ENCODE results near the gene SPATA2L.

The SPATA2L gene

DNA sequence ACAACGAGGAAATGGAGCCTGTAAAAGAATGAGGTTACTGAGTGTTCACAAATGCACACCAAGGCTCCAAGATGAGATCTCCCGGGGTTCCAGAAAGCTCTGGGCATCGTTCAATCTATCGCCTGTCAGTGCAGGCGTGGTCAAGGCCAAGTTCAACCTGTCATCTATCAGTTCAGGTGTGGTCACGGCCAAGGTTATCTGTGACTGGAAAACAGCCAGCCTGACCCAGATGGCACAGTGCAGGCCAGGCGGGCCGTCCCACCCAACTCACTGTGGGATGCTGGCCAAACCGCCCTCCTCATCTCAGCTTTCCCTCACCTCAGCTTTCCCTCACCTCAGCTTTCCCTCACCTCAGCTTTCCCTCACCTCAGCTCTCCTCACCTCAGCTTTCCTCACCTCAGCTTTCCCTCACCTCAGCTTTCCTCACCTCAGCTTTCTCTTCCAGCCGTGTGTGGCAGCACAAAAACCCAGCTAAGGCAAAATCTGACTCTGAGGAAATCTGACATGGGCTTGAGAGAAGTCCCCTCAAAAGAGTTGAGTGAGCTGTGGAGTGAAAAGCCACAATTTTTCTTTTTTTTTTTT is 46.4 kb downstream of the SPATA2L start:
- TF ChIP-seq, protein P1, sequence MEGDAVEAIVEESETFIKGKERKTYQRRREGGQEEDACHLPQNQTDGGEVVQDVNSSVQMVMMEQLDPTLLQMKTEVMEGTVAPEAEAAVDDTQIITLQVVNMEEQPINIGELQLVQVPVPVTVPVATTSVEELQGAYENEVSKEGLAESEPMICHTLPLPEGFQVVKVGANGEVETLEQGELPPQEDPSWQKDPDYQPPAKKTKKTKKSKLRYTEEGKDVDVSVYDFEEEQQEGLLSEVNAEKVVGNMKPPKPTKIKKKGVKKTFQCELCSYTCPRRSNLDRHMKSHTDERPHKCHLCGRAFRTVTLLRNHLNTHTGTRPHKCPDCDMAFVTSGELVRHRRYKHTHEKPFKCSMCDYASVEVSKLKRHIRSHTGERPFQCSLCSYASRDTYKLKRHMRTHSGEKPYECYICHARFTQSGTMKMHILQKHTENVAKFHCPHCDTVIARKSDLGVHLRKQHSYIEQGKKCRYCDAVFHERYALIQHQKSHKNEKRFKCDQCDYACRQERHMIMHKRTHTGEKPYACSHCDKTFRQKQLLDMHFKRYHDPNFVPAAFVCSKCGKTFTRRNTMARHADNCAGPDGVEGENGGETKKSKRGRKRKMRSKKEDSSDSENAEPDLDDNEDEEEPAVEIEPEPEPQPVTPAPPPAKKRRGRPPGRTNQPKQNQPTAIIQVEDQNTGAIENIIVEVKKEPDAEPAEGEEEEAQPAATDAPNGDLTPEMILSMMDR (IDR thresholded peaks at IDR 0.05; ENCODE audit: insufficient read depth, low read length), result no peak
- TF ChIP-seq POLR2AphosphoS5 (IDR thresholded peaks at IDR 0.05; ENCODE audit: low read depth), result no peak
- no peak for TF ChIP-seq SPI1 (IDR thresholded peaks at IDR 0.05; ENCODE audit: borderline replicate concordance, low read depth)
- TF ChIP-seq, protein P2, sequence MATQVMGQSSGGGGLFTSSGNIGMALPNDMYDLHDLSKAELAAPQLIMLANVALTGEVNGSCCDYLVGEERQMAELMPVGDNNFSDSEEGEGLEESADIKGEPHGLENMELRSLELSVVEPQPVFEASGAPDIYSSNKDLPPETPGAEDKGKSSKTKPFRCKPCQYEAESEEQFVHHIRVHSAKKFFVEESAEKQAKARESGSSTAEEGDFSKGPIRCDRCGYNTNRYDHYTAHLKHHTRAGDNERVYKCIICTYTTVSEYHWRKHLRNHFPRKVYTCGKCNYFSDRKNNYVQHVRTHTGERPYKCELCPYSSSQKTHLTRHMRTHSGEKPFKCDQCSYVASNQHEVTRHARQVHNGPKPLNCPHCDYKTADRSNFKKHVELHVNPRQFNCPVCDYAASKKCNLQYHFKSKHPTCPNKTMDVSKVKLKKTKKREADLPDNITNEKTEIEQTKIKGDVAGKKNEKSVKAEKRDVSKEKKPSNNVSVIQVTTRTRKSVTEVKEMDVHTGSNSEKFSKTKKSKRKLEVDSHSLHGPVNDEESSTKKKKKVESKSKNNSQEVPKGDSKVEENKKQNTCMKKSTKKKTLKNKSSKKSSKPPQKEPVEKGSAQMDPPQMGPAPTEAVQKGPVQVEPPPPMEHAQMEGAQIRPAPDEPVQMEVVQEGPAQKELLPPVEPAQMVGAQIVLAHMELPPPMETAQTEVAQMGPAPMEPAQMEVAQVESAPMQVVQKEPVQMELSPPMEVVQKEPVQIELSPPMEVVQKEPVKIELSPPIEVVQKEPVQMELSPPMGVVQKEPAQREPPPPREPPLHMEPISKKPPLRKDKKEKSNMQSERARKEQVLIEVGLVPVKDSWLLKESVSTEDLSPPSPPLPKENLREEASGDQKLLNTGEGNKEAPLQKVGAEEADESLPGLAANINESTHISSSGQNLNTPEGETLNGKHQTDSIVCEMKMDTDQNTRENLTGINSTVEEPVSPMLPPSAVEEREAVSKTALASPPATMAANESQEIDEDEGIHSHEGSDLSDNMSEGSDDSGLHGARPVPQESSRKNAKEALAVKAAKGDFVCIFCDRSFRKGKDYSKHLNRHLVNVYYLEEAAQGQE (IDR thresholded peaks at IDR 0.05; ENCODE audit: insufficient replicate concordance, low read depth), result no peak
- TF ChIP-seq GABPA (IDR thresholded peaks at IDR 0.05; ENCODE audit: low read depth), result no peak
- Histone ChIP-seq H3K27ac (replicated peaks) (no peak overlapping the region), H3K27me3 (ENCODE audit: insufficient read depth, poor library complexity, severe bottlenecking) (no peaks in the 10 kb centered on the region), H3K4me3 (replicated peaks; ENCODE audit: insufficient read depth, low read length) (no peak overlapping the region)
- no peak for DNase-seq (ENCODE audit: low read depth in 1 of 2, low spot score in 1 of 2)

DNA sequence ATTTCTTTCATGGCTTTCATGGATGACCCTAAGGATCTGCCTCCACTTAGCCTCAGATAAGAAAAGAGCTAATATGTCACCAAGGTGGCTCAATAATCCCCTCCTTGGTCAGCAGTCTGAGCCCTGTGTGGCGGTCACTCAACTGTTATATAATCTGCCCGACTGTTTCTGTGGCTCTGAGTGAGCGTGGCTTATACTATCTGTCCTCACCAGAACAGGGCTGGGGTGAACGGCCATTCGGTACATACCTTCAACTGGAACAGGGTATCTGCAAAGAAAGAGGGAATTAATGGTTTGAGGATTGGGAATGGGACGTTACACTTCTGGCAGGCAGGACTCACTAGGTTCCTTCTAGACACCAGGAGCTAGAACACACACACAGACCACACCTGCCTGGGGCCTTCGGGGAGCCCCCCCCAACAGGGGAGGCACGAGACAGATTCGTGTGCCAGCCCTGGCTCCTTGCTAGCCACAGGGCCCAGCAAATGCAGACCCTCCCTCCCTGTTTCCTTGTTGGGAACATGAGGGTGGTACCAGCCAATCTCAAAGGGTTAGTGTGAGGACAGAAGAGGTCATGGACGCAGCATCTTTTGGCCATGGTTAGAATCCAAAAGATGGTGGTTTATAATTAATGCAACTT is 47.7 kb downstream of the SPATA2L start:
- no peaks in the 10 kb centered on the region for H3K27me3 ChIP-seq (ENCODE audit: insufficient read depth, poor library complexity, severe bottlenecking)
- no peak overlapping the region for H3K27ac ChIP-seq (replicated peaks)
- no peak for DNase-seq (ENCODE audit: low read depth in 1 of 2, low spot score in 1 of 2)
- no peak overlapping the region for H3K4me3 ChIP-seq (replicated peaks; ENCODE audit: insufficient read depth, low read length)
- TF ChIP-seq, protein P1 (IDR thresholded peaks at IDR 0.05; ENCODE audit: insufficient read depth, low read length), result no peak
- TF ChIP-seq GABPA (IDR thresholded peaks at IDR 0.05; ENCODE audit: low read depth), result no peak
- TF ChIP-seq, protein P2 (IDR thresholded peaks at IDR 0.05; ENCODE audit: insufficient replicate concordance, low read depth), result no peak

GRCh38 chr16:89651584-89651983 is 49.9 kb downstream of the SPATA2L start:
- DNase-seq (ENCODE audit: low read depth in 1 of 2, low spot score in 1 of 2), result no peak
- Histone ChIP-seq H3K27me3 (ENCODE audit: insufficient read depth, poor library complexity, severe bottlenecking) (no peaks in the 10 kb centered on the region), H3K4me3 (replicated peaks; ENCODE audit: insufficient read depth, low read length) (no peak overlapping the region), H3K27ac (replicated peaks) (no peak overlapping the region)
- TF ChIP-seq POLR2AphosphoS5 (IDR thresholded peaks at IDR 0.05; ENCODE audit: low read depth) (no peak), GABPA (IDR thresholded peaks at IDR 0.05; ENCODE audit: low read depth) (no peak), SPI1 (IDR thresholded peaks at IDR 0.05; ENCODE audit: borderline replicate concordance, low read depth) (no peak)
- TF ChIP-seq, protein P1 (IDR thresholded peaks at IDR 0.05; ENCODE audit: insufficient read depth, low read length), result no peak
- TF ChIP-seq, protein P2 (IDR thresholded peaks at IDR 0.05; ENCODE audit: insufficient replicate concordance, low read depth), result no peak

All from HL-60 (cell line).